ENCODE data around the gene TEKT2.

GRCh38 chr1:36137226-36137625 lies 53.3 kb downstream of the TEKT2 start:
- no peak for TF ChIP-seq CTCF (IDR thresholded peaks at IDR 0.05)
- no peak for TF ChIP-seq POLR2A (IDR thresholded peaks at IDR 0.05; ENCODE audit: low read depth)
- TF ChIP-seq POLR2AphosphoS5 (IDR thresholded peaks at IDR 0.05): no peak
- no peak for TF ChIP-seq EP300 (IDR thresholded peaks at IDR 0.05)

Data from esophagus muscularis mucosa (tissue), 4 donors.